Central memory CD8-positive, alpha-beta T cell (primary cell): ENCODE results near the gene SLC13A1.

Source experiments
- ATAC-seq: fragments of 150-1000 bp; cut with Tn5 transposase; replicated peaks from 2 replicates; pipeline ENCODE4 v1.10.0; 2022; ENCODE audit warnings: mild to moderate bottlenecking, moderate FRiP score, moderate number of reproducible peaks; ENCODE audit not compliant: poor library complexity, severe bottlenecking; ENCODE audit errors: extremely low read depth
- DNase-seq, 2 donors: peaks; one replicate each; pipeline ENCODE4 v3.0.0; 2021; ENCODE audit warnings: low spot score in 2 of 2
- H3K27ac Mint-ChIP-seq: one replicate; pipeline ENCODE4 v1.8.0; 2022; ENCODE audit warnings: low read depth, mild to moderate bottlenecking, moderate library complexity, mixed read lengths
- H3K27me3 Mint-ChIP-seq: one replicate; pipeline ENCODE4 v1.8.0; 2022; ENCODE audit warnings: mixed read lengths
- H3K36me3 Mint-ChIP-seq: one replicate; pipeline ENCODE4 v1.8.0; 2022; ENCODE audit warnings: mild to moderate bottlenecking, moderate library complexity, mixed read lengths; ENCODE audit not compliant: insufficient read depth
- H3K4me1 Mint-ChIP-seq: one replicate; pipeline ENCODE4 v1.8.0; 2022; ENCODE audit warnings: mixed read lengths
- H3K4me3 Mint-ChIP-seq: one replicate; pipeline ENCODE4 v1.8.0; 2022; ENCODE audit warnings: mild to moderate bottlenecking, moderate library complexity, mixed read lengths
- H3K9me3 Mint-ChIP-seq: one replicate; pipeline ENCODE4 v1.8.0; 2022; ENCODE audit warnings: mixed read lengths

The SLC13A1 gene

DNA sequence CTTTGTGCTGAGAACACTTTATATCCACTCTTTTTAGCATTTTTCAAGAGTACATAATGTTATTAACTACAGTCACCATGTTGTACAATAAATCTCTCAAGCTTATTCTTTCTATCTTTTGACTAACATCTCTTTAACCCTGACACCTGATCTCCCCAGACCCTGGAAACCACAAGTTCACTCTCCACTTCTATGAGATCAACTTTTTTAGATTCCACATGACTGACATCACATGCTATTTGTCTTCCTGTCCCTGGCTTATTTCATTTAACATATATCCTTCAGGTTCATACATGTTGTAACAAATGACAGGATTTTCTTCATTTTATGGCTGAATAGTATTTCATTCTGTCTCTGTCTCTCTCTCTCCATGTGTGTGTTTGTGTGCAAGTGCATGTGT, 15.5 kb downstream of the SLC13A1 start:
- no peak overlapping the region for H3K4me3 Mint-ChIP-seq

DNA sequence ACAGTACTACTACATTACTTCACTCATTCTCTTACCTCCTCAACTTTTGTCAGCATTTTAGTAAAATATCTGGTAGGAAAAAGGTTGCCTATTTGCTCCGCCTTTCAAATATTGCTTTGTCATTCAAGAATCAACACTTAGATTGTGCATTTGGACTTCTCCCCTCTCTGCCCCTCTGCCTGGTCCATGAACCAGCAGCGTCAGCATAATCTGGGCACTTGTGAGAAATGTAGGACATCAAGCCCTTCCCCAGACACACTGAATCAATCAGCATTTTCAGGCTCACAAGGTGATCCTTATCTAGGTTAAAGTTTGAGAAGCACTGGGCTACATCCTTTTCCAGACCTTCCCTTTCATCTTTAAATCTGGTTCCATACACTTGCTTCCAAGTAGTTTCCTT, 16.3 kb downstream of the SLC13A1 start:
- Mint-ChIP-seq H3K36me3 (no peaks in the 10 kb centered on the region), H3K27me3 (no peaks in the 10 kb centered on the region), H3K9me3 (peaks cover 11% of the 10 kb centered on the region), H3K27ac (no peak overlapping the region), H3K4me3 (no peak overlapping the region), H3K4me1 (no peaks in the 10 kb centered on the region)
- DNase-seq = no peak
- ATAC-seq = no peak

More for the DNA sequence above, 15.5 kb downstream of the SLC13A1 start:
- Mint-ChIP-seq H3K27ac (no peak overlapping the region), H3K27me3 (no peaks in the 10 kb centered on the region), H3K36me3 (no peaks in the 10 kb centered on the region), H3K4me1 (no peaks in the 10 kb centered on the region), H3K9me3 (peaks cover 11% of the 10 kb centered on the region)
- DNase-seq = no peak
- no peak for ATAC-seq

DNA sequence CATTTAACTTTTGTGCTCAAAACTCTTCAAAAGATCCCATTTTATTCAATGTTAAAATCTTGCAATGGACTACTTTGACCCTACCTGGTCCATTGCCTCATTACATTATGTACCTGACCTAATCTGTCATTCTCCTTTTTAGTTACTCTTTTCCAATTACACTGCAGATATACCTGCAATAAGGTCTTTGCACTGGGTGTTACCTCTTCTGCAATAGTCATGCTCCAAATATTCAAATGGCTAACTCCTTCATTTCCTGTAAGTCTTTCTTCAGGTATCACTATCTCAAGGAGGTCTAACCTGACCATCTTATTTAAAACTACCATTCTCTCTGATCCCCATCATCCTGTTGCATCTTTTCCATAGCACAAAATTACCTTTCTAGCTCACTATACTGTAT, 22.3 kb downstream of the SLC13A1 start:
- DNase-seq (no peak), ATAC-seq (no peak)
- no peaks in the 10 kb centered on the region for H3K27me3 Mint-ChIP-seq
- H3K9me3 Mint-ChIP-seq = peaks cover 22% of the 10 kb centered on the region
- no peaks in the 10 kb centered on the region for H3K36me3 Mint-ChIP-seq
- no peaks in the 10 kb centered on the region for H3K4me1 Mint-ChIP-seq
- H3K4me3 Mint-ChIP-seq = no peak overlapping the region
- no peak overlapping the region for H3K27ac Mint-ChIP-seq

DNA sequence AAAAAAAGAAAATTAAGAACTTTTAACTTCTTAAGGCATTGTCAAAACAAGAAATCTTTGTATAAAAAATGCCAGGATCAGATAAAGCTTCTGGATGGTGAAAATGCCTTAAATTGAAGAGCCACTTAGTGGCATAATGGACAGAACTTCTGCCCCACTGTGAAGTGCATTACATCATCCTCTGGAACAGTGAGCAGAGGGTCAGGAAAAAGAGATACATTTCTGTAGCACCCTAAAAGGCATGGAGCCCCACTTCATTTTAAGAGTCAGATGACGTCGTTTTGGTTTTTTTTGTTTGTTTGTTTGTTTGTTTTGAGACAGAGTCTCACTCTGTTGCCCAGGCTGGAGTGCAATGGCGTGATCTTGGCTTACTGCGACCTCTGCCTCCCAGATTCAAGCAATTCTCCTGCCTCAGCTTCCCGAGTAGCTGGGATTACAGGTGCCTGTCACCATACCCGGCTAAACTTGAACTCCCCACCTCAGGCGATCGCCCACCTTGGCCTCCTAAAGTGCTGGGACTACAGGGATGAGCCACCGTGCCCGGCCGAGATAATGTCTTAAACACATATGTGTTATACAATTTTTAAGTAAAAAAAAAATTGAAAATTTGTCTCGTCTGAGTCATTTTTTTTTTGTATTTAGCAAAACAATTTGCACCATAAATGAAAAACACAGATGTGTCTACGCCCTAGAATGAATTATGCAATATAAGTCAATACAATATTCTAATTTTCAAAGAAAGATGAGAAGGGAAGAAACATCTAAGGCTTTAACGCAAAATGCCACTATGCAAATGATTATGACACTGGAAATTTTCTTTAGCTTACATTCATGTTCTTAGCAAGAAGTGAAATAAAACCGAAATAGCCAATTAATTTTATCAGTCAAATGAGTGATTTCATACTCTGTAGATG, 29.2 kb downstream of the SLC13A1 start:
- Mint-ChIP-seq H3K27me3 (no peaks in the 10 kb centered on the region), H3K36me3 (no peaks in the 10 kb centered on the region), H3K9me3 (peaks cover 18% of the 10 kb centered on the region), H3K27ac (no peak overlapping the region), H3K4me1 (no peaks in the 10 kb centered on the region), H3K4me3 (no peak overlapping the region)
- ATAC-seq (no peak), DNase-seq (no peak)

DNA sequence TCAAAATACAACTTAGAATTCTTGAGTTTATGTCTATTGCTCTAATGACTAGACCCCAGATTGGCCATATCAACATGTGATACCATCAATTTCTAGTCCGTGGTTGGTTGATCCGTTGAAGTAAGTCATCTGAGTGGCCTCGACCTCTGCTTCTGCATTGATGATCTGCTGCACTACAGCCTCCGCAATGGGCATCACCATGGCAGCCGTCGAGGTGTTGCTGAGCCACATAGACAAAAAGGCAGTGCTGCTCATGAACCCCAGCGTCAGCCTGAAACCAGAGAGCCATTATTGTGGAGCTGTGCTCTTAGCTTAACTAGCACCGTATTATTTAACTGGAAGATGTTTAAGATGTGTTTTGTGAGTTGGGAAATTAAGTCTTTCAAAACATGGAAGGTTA, 30.7 kb downstream of the SLC13A1 start:
- no peaks in the 10 kb centered on the region for H3K4me1 Mint-ChIP-seq
- ATAC-seq (no peak), DNase-seq (no peak)
- no peaks in the 10 kb centered on the region for H3K36me3 Mint-ChIP-seq
- no peaks in the 10 kb centered on the region for H3K27me3 Mint-ChIP-seq
- peaks cover 13% of the 10 kb centered on the region for H3K9me3 Mint-ChIP-seq
- no peak overlapping the region for H3K27ac Mint-ChIP-seq
- H3K4me3 Mint-ChIP-seq = no peak overlapping the region

DNA sequence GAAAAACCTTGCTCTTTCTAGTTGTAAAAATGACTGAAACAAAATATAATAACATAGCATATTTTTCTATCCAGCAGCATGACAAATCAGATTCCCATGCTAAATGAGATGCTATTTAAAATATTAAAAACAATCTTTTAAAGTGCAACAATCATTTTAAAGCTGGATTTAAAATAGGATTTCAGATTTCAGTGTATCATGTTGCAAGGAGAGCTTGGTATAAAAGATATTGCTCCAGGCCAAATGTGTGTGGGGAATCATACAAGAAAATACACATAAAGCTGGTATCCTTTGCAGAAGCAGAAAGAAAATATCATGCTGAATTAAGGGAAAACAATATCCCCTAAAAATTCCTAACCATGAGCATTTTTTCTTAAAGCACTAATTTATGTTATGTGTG, 42.2 kb downstream of the SLC13A1 start:
- H3K36me3 Mint-ChIP-seq = no peaks in the 10 kb centered on the region
- H3K27me3 Mint-ChIP-seq = no peaks in the 10 kb centered on the region
- no peak overlapping the region for H3K4me3 Mint-ChIP-seq
- ATAC-seq (no peak), DNase-seq (no peak)
- H3K4me1 Mint-ChIP-seq = no peaks in the 10 kb centered on the region
- no peak overlapping the region for H3K27ac Mint-ChIP-seq
- peaks cover 8% of the 10 kb centered on the region for H3K9me3 Mint-ChIP-seq

DNA sequence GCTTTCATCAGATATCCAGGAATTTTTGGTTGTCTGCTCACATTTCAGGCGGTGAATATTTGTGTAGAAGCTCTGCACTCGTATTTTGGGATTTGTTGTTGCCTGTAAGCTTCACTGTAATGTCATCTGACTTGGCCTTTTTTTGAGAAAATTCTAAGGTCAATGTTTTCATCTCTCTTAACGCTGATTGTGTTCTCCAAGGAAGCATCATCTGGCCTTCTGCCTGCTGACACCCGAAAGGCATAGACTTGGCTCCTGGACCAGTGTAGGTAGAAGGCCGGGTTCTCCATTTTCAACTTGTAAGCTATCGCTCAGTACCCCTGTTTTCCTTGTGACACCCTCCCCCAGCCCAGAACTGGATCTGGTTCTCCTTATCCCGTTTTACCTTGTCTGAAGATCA, 44.2 kb downstream of the SLC13A1 start:
- Mint-ChIP-seq H3K27ac (no peak overlapping the region), H3K4me3 (no peak overlapping the region), H3K36me3 (no peaks in the 10 kb centered on the region), H3K9me3 (peaks cover 9% of the 10 kb centered on the region), H3K27me3 (no peaks in the 10 kb centered on the region), H3K4me1 (no peaks in the 10 kb centered on the region)
- no peak for DNase-seq
- ATAC-seq = no peak

DNA sequence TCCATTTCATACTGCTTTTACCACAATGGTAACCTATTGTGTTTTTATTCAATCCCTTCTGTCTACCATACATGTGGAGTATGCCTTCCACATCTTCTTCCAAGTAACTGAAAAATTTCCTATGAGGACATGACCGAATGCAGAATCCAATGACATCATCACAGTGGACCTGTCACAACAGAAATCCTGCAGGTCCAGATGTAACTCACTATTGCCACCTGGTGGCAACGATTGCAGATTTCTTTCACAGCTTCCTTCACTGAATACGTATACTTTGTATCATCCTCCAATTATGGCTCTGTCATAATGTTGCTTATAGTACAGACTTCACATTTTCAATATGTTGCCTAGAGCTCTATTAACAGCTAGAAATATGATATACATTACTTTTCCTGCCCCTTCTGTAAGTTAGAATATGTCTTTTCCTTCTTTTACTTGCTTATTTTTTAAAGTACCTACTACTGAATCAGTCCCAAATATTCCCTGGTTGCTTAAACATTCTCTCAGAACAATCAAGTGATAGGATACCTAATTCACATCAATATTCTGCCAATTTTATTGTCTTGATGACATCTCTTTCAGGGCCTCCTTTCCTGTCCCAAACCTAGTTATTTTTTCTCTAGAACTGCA, 45.4 kb downstream of the SLC13A1 start:
- ATAC-seq = no peak
- peaks cover 19% of the 10 kb centered on the region for H3K9me3 Mint-ChIP-seq
- no peaks in the 10 kb centered on the region for H3K36me3 Mint-ChIP-seq
- H3K27ac Mint-ChIP-seq = no peak overlapping the region
- no peak overlapping the region for H3K4me3 Mint-ChIP-seq
- no peaks in the 10 kb centered on the region for H3K4me1 Mint-ChIP-seq
- no peak for DNase-seq
- no peaks in the 10 kb centered on the region for H3K27me3 Mint-ChIP-seq

DNA sequence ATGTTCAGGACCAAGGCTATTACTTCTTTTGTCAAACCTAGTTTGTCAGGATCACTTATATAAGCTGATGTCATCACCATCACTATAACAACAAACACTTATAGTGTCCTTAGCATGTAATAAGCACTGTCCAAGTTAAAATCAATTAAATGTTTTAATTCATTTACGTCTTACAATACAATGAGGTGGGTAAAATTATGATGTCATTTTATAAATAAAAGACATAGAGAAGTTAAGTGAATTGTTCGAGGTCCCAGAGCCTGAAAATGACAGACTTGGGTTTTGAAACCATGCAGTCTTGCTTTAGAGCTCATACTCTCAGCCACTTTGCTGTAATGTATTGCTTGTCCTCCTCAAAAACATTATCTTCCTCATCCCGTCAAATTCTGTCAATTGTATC, 48.3 kb downstream of the SLC13A1 start:
- DNase-seq (no peak), ATAC-seq (no peak)
- Mint-ChIP-seq H3K36me3 (no peaks in the 10 kb centered on the region), H3K9me3 (peaks cover 25% of the 10 kb centered on the region), H3K4me3 (no peak overlapping the region), H3K27ac (no peak overlapping the region), H3K4me1 (no peaks in the 10 kb centered on the region), H3K27me3 (no peaks in the 10 kb centered on the region)

DNA sequence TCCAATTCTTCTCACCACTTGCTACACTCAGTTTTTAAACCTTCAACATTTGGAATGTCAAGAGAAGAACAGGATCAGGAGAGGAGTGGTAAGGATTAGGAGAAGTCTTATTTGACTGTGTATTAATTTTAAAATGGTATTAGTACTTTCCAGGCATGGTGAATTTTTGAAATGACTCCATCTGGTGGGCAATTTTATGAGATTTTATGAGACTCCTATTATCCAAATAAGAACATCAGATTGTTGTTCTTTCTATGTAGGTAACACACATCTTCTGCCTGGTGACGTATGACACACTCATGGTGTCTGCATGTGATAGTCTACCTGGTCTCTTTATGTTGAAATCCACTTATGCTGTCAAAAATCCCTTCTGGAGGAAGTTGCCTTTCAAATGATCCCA, 51.0 kb downstream of the SLC13A1 start:
- ATAC-seq = no peak
- Mint-ChIP-seq H3K4me3 (no peak overlapping the region), H3K36me3 (no peaks in the 10 kb centered on the region), H3K27ac (no peak overlapping the region), H3K9me3 (peaks cover 23% of the 10 kb centered on the region), H3K27me3 (no peaks in the 10 kb centered on the region), H3K4me1 (no peaks in the 10 kb centered on the region)
- DNase-seq = no peak

DNA sequence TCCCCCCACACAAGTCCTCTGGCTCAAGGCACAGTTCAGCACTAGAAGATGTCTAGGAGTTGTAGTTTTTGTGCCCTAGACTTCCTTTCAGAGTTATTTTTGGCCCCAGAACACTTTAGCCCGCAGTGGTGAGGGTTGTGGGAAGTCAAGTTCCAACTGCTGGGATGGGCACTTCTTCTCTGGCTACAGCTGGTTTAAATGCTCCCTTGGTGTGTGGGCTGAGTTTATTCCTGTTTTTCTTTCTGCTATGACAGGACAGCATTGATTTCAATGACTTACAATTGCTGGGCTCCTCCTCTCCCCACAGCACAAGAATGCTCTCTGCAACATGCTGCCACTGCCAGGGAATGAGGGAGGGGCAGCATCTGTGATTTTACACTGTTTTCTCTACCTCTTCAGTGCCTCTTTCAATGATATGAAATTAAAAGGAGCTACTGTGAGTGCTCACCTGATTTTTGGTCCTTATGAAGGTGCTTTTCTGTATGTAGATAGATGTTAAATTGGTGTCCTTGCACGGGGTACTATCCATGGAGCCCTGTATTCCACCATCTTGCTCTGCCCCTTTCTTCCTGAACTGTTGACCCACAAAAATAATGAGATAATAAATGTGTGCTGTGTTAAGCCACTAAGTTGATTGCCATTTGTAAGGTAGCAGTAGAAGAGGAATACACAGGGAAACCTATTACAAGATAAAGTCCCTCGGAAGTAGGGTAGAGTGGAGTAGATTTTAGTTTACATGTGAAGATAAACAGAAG, 56.3 kb downstream of the SLC13A1 start:
- H3K27me3 Mint-ChIP-seq = no peaks in the 10 kb centered on the region
- no peaks in the 10 kb centered on the region for H3K36me3 Mint-ChIP-seq
- H3K4me1 Mint-ChIP-seq = no peaks in the 10 kb centered on the region
- H3K4me3 Mint-ChIP-seq = no peak overlapping the region
- DNase-seq = no peak
- H3K27ac Mint-ChIP-seq = no peak overlapping the region
- no peak for ATAC-seq
- H3K9me3 Mint-ChIP-seq = peaks cover 23% of the 10 kb centered on the region

DNA sequence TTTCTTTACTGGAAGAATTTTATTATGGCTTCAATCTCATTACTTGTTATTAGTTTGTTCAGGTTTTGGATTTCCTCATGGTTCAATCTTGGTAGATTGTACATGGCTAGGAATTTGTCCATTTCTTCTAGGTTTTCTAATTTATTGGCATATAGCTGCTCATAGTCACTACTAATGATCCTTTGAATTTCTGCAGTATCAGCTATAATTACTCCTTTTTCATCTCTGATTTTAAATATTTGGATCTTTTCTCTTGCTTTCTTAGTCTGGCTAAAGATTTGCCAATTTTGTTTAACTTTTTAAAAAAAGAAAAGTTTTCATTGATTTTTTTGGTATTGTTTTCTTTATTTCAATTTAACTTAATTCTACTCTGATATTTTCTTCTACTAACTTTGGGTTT, 59.2 kb downstream of the SLC13A1 start:
- ATAC-seq (no peak), DNase-seq (no peak)
- Mint-ChIP-seq H3K4me3 (no peak overlapping the region), H3K27me3 (no peaks in the 10 kb centered on the region), H3K27ac (no peak overlapping the region), H3K9me3 (peaks cover 22% of the 10 kb centered on the region), H3K4me1 (no peaks in the 10 kb centered on the region), H3K36me3 (no peaks in the 10 kb centered on the region)

DNA sequence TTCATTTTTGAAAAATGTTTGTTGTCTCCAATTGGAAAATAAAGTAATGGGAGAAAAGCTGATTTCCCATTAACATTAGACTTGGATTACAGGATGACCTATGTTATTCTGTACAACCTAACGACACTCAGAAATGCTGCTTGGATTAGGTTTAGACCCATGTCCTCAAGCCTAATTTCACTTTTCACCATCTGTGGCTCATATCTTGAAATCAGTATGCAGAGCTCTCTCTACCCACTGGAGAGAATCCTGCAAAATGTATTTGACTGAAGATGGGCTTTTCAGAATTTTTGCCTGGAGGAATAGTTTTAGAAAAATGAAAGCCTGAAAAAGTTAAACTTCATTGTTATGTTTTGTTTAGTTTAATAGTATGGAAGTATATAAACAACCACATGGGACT, 63.8 kb downstream of the SLC13A1 start:
- Mint-ChIP-seq H3K36me3 (no peaks in the 10 kb centered on the region), H3K27ac (no peak overlapping the region), H3K27me3 (no peaks in the 10 kb centered on the region), H3K4me3 (no peak overlapping the region), H3K9me3 (peaks cover 11% of the 10 kb centered on the region), H3K4me1 (no peaks in the 10 kb centered on the region)
- DNase-seq = no peak
- ATAC-seq = no peak
